ENCODE measurements around the gene ACTR1A. TPM values are rescaled to one million over a fixed set of nuclear protein-coding genes. Genes with fewer than 3 reads are reported as not detected.

Gene ACTR1A
- total RNA-seq, 2 experiments from 2014 or later = 51.1 to 54.9 TPM

DNA sequence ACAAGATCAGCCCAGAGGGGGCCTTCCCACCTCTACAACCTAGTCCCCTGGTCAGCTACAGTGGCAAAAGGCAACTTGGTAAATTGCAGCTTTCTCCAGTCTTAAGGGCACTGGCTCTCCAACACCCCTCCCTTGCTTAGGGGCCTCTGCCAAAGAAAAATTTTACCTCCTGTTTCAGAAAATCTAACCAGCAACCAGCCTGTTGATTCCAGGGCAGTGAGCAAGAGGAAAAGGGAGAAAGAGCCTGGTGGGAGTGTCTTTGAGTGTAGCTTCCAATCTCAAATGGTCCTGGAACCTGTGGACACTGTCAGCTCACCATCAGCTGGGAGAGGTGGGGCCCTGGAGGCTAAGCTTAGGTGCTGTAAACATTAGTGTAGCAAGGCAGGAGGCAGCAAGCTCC, 22.9 kb downstream of the ACTR1A start:
- DNase-seq = no peak
- Mint-ChIP-seq H3K4me3 (no peak overlapping the region), H3K27me3 (no peaks in the 10 kb centered on the region), H3K9me3 (no peaks in the 10 kb centered on the region), H3K36me3 (peaks cover 2% of the 10 kb centered on the region), H3K27ac (peak overlapping the region; percentile 78), H3K4me1 (peaks cover 17% of the 10 kb centered on the region)

DNA sequence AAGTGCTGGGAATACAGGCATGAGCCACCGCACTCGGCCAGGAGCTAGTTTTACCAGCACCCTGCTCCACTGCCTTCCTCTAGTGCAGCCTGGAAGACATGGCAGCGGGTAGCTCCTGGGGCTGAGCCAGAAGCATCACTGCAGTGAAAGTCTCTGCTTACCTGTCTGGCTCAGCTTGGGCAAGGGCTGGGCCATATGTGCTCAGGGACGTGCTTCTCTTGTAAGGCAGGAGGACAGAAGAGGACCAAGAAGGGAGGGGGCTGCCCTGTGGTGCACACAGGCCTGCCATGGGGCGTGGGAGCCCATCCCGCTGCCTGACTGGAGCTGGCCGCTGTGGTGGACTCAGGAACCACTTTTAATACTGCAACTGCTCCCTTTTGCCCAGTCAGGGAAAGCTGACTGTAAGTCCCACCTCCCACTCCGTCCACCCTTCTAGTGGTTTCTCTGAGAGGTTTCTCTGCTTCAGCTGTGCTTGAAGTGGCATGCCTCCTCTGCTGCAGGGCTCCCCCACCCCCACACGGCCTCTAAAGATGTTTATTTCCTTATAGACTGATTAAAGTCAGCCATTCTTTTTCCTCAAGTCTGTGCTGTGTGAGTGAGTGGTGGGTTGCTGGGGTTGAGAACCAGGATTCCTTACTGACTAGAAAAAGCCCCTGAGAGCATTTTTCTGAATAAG, 25.9 kb downstream of the ACTR1A start:
- no peak for DNase-seq
- peaks cover 14% of the 10 kb centered on the region for H3K36me3 Mint-ChIP-seq
- no peaks in the 10 kb centered on the region for H3K9me3 Mint-ChIP-seq
- H3K27me3 Mint-ChIP-seq = no peaks in the 10 kb centered on the region
- H3K27ac Mint-ChIP-seq = peak overlapping the region; percentile 68
- no peak overlapping the region for H3K4me3 Mint-ChIP-seq
- H3K4me1 Mint-ChIP-seq = peaks cover 27% of the 10 kb centered on the region

DNA sequence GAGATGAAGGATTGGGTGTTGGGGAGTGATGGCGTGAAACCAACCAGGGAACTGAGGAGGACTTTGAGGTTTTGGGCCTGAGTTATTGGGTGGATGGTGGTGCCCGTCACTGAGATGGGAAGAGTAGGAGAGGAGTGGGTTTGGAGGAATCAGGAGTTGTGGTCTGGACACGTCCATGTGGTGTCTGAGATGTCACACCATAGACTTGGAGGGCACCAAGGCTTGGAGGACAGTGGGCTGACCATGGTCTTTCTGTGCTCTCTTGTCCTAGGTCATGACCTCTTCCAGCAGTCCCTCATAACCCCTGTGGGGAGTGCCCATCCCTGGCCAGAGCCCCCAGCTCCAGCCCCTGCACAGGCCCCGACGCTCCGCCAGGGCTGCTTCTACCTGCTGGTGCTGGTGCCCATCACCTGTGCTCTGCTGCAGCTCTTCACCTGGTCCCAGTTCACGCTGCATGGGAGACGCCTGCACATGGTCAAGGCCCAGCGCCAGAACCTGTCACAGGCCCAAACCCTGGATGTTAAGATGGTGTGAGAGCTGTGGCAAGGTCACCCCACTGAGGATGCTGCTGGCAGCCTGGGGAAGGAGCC, 27.0 kb downstream of the ACTR1A start:
- Mint-ChIP-seq H3K36me3 (peaks cover 14% of the 10 kb centered on the region), H3K27me3 (no peaks in the 10 kb centered on the region), H3K9me3 (no peaks in the 10 kb centered on the region), H3K27ac (peak overlapping the region; percentile 35), H3K4me3 (no peak overlapping the region), H3K4me1 (peaks cover 27% of the 10 kb centered on the region)
- no peak for DNase-seq

DNA sequence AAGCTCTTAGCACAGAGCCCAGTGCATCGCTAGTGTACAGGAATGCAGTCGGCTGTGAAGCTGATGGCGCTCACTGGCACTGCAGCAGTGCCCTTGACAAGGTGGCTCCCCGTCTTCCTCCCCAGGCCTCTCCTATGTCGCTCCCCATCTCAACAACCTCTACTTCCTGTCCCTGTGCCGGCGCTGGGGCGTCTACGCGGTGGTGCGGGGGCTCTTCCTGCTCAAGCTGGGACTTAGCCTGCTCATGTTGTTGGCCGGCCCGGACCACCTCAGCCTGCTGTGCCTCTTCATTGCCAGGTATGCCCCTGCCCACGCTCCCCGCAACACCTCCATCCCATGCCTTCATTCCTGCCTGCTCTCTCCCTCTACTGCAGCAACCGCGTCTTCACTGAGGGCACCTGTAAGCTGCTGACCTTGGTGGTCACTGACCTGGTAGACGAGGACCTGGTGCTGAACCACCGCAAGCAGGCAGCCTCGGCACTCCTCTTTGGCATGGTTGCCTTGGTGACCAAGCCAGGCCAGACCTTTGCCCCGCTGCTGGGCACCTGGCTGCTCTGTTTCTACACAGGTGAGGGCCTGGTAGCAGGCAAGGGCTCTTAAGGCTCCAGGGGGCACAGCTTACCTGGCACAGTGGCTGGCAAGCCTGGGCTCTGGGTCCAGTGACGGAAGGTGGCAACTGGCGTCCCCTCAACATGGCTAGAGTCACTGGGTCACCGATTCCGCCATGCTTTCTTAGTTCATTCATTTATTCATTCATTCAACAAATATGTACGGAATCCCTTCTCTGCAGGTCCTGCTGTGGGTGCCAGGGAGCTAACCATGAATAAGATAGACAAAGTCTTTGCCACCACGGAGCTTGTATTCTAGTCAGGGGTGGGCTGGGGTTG, 28.8 kb downstream of the ACTR1A start:
- no peak overlapping the region for H3K4me3 Mint-ChIP-seq
- H3K9me3 Mint-ChIP-seq = no peaks in the 10 kb centered on the region
- H3K4me1 Mint-ChIP-seq = peaks cover 22% of the 10 kb centered on the region
- H3K27ac Mint-ChIP-seq = peak overlapping the region; percentile 35
- H3K27me3 Mint-ChIP-seq = no peaks in the 10 kb centered on the region
- H3K36me3 Mint-ChIP-seq = peaks cover 21% of the 10 kb centered on the region
- peak; percentile 32 for DNase-seq

DNA sequence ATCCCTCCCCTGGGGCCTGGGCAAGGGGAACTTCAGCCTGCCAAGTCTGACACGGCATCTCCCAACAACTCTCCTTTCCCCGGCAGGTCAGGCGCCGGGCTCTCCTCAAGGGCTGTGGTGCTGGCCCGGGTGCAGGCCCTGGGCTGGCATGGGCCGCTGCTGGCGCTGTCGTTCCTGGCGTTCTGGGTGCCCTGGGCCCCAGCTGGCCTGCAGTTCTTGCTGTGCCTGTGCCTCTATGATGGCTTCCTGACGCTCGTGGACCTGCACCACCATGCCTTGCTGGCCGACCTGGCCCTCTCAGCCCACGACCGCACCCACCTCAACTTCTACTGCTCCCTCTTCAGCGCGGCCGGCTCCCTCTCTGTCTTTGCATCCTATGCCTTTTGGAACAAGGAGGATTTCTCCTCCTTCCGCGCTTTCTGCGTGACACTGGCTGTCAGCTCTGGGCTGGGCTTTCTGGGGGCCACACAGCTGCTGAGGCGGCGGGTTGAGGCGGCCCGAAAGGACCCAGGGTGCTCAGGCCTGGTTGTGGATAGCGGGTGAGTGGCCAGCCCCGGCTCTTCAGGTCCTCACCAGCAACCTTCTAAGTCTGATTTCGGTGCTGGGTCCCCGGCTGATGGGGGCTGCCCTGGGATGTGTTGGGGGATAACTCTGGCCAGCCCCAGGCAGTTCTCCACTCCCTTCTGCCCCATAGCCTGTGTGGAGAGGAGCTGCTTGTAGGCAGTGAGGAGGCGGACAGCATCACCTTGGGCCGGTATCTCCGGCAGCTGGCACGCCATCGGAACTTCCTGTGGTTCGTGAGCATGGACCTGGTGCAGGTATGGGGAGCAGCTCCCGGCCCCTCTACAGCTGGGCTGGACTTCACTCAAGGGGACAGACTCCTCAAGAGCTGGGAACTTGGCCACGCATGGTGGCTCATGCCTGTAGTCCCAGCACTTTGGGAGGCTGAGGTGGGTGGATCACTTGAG, 31.6 kb downstream of the ACTR1A start:
- DNase-seq = no peak
- no peak overlapping the region for H3K4me3 Mint-ChIP-seq
- H3K27ac Mint-ChIP-seq = no peak overlapping the region
- H3K36me3 Mint-ChIP-seq = peaks cover 20% of the 10 kb centered on the region
- H3K4me1 Mint-ChIP-seq = peaks cover 15% of the 10 kb centered on the region
- H3K9me3 Mint-ChIP-seq = no peaks in the 10 kb centered on the region
- no peaks in the 10 kb centered on the region for H3K27me3 Mint-ChIP-seq

DNA sequence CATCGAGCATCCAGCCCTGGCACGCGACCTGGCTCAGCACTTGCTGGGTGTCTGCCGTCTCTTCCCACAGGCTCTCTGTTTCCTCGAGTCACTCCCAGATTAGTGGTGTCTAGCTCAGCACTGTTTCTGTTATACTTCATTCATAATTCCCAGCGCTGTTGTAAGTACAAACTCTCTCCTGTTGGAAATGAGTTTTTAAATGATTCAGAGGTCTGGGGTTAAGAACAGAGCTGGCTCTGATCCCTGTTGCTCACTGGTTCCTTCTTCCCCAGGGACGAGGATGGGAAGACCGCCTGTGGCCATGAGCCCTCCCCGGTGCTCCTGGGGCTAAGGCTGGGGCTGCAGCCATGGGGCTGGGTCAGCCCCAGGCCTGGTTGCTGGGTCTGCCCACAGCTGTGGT, 33.8 kb downstream of the ACTR1A start:
- Mint-ChIP-seq H3K4me3 (no peak overlapping the region), H3K4me1 (peaks cover 11% of the 10 kb centered on the region), H3K36me3 (peaks cover 17% of the 10 kb centered on the region), H3K27ac (no peak overlapping the region), H3K27me3 (no peaks in the 10 kb centered on the region), H3K9me3 (no peaks in the 10 kb centered on the region)
- DNase-seq = no peak

DNA sequence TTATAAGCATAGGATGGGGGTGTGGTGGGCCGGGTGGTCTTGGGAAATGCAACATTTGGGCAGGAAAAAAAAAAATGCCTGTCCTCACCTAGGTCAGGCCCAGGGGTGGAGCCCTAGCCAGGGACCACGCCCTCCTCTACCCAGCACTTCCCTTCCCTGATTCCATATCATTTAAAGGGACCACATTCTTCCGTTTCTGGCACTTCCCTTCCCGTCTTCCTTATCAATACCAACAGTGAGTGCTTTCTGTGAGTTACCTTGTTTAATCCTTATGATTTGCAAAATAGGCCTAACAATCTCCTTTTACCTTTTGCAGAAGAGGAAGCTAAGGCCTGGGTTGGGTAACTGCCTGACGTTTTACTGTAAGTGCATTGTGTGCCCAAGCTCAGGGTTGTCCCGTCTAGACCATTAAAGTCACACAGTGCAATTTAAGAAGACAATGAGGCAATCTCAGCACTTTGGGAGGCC, 34.5 kb downstream of the ACTR1A start:
- H3K4me3 Mint-ChIP-seq = no peak overlapping the region
- peaks cover 8% of the 10 kb centered on the region for H3K4me1 Mint-ChIP-seq
- H3K27me3 Mint-ChIP-seq = no peaks in the 10 kb centered on the region
- H3K27ac Mint-ChIP-seq = no peak overlapping the region
- no peaks in the 10 kb centered on the region for H3K9me3 Mint-ChIP-seq
- peaks cover 12% of the 10 kb centered on the region for H3K36me3 Mint-ChIP-seq
- DNase-seq = no peak

DNA sequence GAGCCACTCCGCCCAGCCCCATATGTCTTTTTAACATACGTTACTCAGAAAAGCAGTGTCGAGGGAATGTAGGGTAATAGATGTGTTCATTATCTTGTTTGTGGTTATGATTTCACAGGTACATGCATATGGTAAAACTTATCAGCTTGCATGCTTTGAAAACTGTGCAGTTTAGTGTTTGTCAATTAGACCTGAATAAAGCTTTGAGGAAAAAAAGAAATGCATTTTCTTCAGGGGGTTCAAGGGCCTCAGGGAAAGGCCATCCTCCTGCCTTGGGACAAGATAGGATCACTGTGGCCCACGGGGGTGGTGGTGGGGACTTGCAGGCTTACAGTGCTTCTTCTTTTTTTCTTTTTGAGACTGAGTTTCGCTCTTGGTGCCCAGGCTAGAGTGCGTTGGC, 35.2 kb downstream of the ACTR1A start:
- Mint-ChIP-seq H3K36me3 (peaks cover 8% of the 10 kb centered on the region), H3K27me3 (no peaks in the 10 kb centered on the region), H3K27ac (no peak overlapping the region), H3K4me1 (peaks cover 11% of the 10 kb centered on the region), H3K9me3 (no peaks in the 10 kb centered on the region), H3K4me3 (no peak overlapping the region)
- DNase-seq = no peak

DNA sequence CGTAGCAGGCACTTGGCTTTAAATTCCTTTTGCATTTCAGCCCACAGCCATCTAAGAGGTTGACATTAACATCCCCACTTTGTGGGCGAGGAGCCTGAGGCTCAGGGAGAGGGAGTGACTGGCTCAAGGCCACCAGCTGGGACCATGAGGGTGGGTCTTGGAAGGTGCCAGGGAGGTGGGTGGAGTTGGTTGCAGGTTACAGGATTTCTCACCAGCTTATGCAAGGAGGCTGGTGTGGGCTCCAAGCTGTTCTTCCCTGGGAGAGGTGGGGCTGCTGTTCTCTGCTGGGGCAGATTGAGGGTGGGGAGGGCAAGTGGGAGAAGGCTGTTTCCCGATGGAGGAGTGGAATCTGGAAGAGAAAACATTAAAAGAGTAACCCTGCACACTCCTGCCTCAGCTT, 37.0 kb downstream of the ACTR1A start:
- H3K27me3 Mint-ChIP-seq = no peaks in the 10 kb centered on the region
- H3K36me3 Mint-ChIP-seq = peaks cover 8% of the 10 kb centered on the region
- peaks cover 24% of the 10 kb centered on the region for H3K4me1 Mint-ChIP-seq
- no peak for DNase-seq
- no peaks in the 10 kb centered on the region for H3K9me3 Mint-ChIP-seq
- no peak overlapping the region for H3K4me3 Mint-ChIP-seq
- no peak overlapping the region for H3K27ac Mint-ChIP-seq

DNA sequence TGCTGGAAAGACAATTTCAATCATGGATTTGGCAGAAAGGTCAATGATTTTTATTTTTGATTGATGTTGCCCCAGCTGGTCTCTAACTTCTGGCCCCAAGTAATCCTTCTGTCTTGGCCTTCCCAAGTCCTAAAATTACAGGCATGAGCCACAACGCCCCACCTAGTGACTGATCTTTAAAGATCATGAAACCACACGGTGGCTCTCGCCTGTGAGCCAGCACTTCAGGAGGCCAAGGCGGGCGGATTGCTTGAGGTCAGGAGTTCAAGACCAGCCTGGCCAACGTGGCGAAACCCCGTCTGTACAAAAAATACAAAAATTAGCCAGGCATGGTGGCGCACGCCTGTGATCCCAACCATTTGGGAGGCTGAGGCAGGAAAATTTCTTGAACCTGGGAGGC, 38.5 kb downstream of the ACTR1A start:
- H3K9me3 Mint-ChIP-seq = no peaks in the 10 kb centered on the region
- H3K4me3 Mint-ChIP-seq = no peak overlapping the region

DNA sequence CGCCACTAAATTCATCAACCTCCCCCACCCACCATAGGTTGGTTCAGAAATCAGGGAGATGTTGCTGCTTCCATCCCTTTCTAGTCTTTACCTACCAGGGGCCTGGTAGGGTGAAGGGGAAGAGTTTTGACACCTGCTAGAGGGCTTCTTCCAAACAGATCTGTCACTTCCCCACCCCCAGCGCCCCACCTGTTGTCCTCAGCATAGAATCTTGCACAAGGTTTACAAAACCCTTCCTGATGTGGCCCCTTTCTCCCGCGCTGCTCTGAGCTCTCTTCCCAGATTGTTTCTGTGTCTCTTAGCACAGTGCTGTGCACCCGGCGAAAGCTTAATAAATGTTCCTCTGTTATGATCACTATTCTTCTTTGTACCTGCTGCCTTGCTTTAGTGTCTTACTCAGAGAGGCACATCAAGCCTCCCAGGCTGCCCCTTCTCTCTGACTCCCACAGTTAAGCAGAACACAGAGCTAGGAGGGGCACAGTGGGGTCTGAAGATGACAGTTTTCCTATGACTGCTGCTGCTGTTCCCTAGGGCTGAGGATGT, 39.9 kb downstream of the ACTR1A start:
- Mint-ChIP-seq H3K27me3 (no peaks in the 10 kb centered on the region), H3K4me1 (peaks cover 24% of the 10 kb centered on the region), H3K4me3 (peak overlapping the region; percentile 90), H3K9me3 (no peaks in the 10 kb centered on the region), H3K36me3 (peaks cover 2% of the 10 kb centered on the region), H3K27ac (no peak overlapping the region)
- DNase-seq = no peak

More for the DNA sequence above, 38.5 kb downstream of the ACTR1A start:
- H3K36me3 Mint-ChIP-seq = peaks cover 3% of the 10 kb centered on the region
- H3K4me1 Mint-ChIP-seq = peaks cover 24% of the 10 kb centered on the region
- no peaks in the 10 kb centered on the region for H3K27me3 Mint-ChIP-seq
- no peak for DNase-seq
- H3K27ac Mint-ChIP-seq = no peak overlapping the region

DNA sequence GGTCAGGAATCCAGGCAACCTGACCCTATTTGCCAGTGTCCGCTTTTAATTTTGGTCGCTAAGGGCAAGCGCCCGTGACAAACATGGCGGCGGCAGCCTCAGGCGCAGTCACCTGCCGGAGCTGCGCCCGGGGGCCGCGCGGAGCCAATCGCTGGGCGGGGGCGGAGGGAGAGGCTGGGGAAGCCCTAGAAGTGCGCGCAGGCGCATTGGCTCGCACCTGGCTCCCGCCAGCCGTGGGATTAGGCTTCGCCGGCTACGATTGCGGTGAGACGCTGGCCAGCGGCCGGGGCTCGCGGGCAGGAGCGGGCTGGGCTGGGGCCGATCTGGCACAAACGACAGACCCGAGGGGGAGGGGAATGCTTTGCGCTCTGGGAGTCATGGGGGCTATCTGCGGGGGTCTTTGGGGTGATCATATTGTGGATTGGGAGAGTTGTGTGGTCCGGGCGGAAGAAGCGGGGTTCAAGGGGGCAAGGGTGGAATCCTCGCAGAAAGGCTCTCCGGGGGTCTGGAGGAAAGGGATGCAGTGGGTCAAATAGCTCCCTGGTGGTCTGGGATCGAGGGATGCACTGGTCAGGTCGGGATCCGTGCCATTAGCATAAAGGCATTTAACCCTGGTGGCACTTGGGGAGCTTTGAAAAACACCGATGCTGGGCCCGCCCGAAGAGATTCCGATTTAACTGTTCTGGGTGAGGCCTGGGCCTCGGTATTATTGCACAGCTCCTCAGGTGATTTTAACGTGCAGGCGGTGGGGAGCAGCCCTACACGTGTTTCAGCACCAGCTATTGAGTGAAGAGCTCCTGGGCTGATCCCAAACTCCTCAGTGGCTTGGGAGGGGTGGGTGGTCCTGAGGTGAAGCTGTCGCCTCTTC, 41.1 kb downstream of the ACTR1A start:
- H3K36me3 Mint-ChIP-seq = peaks cover 4% of the 10 kb centered on the region
- no peaks in the 10 kb centered on the region for H3K9me3 Mint-ChIP-seq
- H3K4me1 Mint-ChIP-seq = peaks cover 25% of the 10 kb centered on the region
- H3K27me3 Mint-ChIP-seq = no peaks in the 10 kb centered on the region
- DNase-seq = peak; percentile 96
- H3K4me3 Mint-ChIP-seq = peak overlapping the region; percentile 90
- H3K27ac Mint-ChIP-seq = peak overlapping the region; percentile 88

DNA sequence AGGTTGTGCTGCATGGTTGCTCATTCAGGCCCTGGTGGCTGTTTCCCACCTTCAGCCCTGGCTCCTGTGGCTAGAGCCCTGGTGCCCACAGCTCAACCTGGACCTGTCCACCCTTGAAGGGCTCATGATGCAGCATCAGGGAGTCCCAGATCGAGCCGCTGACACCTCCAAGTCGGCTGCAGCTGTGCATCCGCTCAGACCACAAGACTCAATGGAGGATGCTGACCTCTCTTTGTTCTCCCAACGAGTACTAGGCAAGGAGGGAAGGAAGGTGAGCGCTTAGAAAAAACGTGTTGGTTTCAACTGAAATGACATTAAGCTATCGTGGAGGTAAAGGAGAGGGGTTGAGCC, 41.7 kb downstream of the ACTR1A start:
- H3K27ac Mint-ChIP-seq = peak overlapping the region; percentile 75
- H3K4me3 Mint-ChIP-seq = peak overlapping the region; percentile 90
- peaks cover 26% of the 10 kb centered on the region for H3K4me1 Mint-ChIP-seq
- no peaks in the 10 kb centered on the region for H3K27me3 Mint-ChIP-seq
- H3K9me3 Mint-ChIP-seq = no peaks in the 10 kb centered on the region
- no peak for DNase-seq
- peaks cover 8% of the 10 kb centered on the region for H3K36me3 Mint-ChIP-seq

All from activated naive CD8-positive, alpha-beta T cell treated with anti-CD3 and anti-CD28 coated beads for 36 hours (primary cell).